Epithelial cell of esophagus (primary cell): Measurements from ENCODE around the gene AP2A1.

ENCODE experiments used
- DNase-seq: peaks from one replicate; pipeline ENCODE4 v3.0.0; 2010; ENCODE audit warnings: low read depth
- H3K4me3 ChIP-seq: 2 replicates; pipeline ENCODE4 v1.5.1; 2011; ENCODE audit warnings: mild to moderate bottlenecking, low read length, control low read depth
- CTCF ChIP-seq: IDR thresholded peaks from 2 replicates; pipeline ENCODE4 v1.5.1; 2011; ENCODE audit warnings: low read depth, mild to moderate bottlenecking, low read length, control low read depth, inconsistent platforms; ENCODE audit not compliant: insufficient read depth; ENCODE audit errors: missing control alignments

AP2A1 gene

GRCh38 chr19:49792829-49793560 is 26.2 kb downstream of the AP2A1 start:
- TF ChIP-seq CTCF = no peak
- DNase-seq = no peak
- no peak overlapping the region for H3K4me3 ChIP-seq

- H3K4me3 ChIP-seq = no peak overlapping the region
- DNase-seq = peak; percentile 47
- no peak for TF ChIP-seq CTCF
Measured at GRCh38 chr19:49793561-49793840, 26.7 kb downstream of the AP2A1 start.

- no peak overlapping the region for H3K4me3 ChIP-seq
- no peak for TF ChIP-seq CTCF
- DNase-seq = no peak
Measured at GRCh38 chr19:49795615-49796014, 28.8 kb downstream of the AP2A1 start.

GRCh38 chr19:49798574-49798973 is 31.8 kb downstream of the AP2A1 start:
- no peak for TF ChIP-seq CTCF
- DNase-seq = no peak
- H3K4me3 ChIP-seq = no peak overlapping the region

GRCh38 chr19:49799271-49799797 is 32.5 kb downstream of the AP2A1 start:
- DNase-seq = no peak
- TF ChIP-seq CTCF = no peak
- no peak overlapping the region for H3K4me3 ChIP-seq

- H3K4me3 ChIP-seq = no peak overlapping the region
- DNase-seq = no peak
- TF ChIP-seq CTCF = no peak
Measured at GRCh38 chr19:49799798-49800376, 33.1 kb downstream of the AP2A1 start.

- no peak overlapping the region for H3K4me3 ChIP-seq
- no peak for DNase-seq
- TF ChIP-seq CTCF = no peak
Measured at GRCh38 chr19:49800771-49801170, 34.0 kb downstream of the AP2A1 start.
